NCI-H2029 (cell line): ENCODE results near the gene DNAH3.
"Not testable (repeated sequence)": the region's sequence is repeated elsewhere in the genome, so short reads cannot be mapped to it uniquely, and the experiment has no call there.

Experiments
- DNase-seq: peaks from one replicate; lab custom pipeline; 2025; lab: John Stamatoyannopoulos, UW

The DNAH3 gene

DNA sequence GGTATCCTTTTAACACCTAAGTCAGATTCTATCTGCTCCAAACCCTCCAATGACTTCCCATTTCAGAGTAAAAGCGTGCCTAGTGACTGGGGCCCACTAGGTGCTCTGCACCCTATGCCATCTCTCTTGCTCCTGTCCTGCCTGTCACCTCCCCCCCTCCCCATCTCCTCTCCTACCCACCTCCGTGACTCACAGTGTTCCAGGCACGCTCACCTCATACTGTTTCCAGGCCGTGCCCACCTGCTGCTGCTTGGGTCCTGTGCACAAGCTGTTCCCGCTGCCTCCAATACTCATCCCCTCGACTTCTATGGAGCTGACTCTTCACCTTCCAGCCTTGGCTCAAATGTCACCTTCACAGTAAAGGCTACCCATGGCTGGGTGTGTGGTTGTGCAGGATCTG is 21.7 kb downstream of the DNAH3 start:
- DNase-seq = no peak

DNA sequence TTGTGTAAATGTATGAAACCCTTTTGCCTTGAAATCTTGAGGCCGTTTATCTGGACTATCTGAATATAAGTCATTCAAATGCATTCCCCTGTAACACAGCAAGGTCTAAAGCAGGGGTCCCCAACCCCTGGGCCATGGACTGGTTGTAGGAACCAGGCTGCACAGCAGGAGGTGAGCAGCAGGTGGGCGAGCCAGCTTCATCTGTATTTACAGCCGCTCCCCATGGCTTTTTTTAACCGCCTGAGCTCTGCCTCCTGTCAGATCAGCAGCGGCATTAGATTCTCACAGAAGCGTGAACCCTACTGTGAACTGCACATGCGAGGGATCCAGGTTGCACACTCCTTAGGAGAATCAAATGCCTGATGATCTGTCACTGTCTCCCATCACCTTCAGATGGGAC is 24.1 kb downstream of the DNAH3 start:
- DNase-seq = no peak

- no peak for DNase-seq
These were observed 25.5 kb downstream of the DNAH3 start for GRCh38 chr16:21125191-21125590.

DNA sequence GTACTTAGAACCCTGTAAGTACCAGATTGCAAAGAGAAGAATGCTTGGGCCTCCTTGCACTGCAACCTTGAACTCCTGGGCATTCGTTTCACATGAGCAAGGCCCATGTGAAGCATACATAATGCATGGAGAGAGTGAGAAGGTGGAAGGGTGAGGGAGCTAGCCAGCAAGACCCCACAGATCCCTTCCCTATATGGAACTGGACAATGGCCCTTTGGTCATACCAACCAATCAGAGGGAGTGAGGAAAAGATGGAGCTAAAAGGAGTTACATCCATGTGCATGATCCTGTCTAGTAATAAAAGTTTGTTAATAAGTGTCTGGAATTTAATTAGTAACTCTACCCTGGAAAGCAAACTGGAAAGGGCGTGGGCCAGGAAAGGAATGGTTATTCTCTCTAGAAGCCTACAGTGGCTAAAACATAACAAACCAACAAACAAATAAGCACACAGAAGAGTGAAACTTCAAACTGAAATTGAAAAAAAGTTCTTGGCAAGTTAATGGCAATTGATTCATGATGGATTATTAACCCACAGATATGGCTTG is 29.6 kb downstream of the DNAH3 start:
- no peak for DNase-seq

GRCh38 chr16:21117567-21117966 is 33.1 kb downstream of the DNAH3 start:
- no peak for DNase-seq

GRCh38 chr16:21116148-21116693 is 34.4 kb downstream of the DNAH3 start:
- DNase-seq = no peak

DNA sequence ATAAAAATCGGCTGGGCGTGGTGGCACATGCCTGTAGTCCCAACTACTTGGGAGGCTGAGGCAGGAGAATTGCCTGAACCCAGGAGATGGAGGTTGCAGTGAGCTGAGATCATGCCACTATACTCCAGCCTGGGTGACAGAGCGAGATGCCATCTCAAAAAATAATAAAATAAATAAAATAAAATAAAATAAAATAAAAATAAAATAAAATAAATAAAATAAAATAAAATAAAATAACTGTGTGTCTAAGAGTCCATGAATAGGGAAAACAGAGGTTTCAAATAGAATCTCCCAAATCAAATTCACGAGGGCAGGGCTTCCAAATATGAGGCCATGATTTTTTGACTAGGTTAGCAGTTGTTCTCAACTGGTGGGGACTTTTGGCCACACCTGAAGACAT is 35.1 kb downstream of the DNAH3 start:
- not testable (repeated sequence) for DNase-seq

DNA sequence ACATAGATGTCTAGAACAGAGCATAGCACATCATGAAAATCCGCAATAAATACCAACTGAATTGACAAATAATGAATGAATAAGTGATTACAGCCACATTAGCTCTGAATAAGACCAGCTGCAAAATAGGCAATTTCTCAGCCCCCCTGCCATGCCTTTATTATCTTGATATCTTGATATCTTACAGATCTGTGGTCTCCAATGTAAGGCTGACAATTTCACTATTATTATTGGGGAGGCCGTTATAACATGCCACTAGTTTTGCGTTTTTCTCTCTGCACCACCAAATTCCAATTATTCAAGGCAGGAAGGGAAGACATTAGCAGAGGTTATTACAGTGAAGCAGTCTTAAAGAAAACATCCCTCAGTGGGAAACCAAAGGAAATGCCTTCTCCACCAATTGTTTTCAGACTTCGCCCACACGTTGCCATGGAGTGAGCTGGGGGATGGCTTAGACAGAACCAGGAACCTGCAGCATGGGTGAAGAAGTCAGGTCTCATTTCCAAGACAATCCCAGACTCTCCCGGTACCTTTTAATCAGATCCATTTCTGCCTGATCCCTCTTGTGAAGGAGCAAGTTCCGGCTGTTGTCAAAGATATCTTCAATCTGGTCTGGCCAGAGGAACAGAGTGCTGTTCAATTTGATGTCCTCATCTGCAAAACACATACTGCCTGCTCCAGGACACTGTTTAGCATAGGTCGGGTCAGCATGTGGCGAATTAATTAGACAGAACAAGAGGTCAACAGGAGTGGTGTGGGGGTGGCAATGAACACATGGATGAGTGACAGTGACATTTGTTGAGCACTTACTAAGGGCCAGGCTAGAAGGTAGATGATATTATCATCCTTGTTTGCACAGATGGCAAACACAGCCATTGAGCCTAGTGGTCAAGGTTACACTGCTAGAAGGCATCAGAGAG is 46.4 kb downstream of the DNAH3 start:
- DNase-seq = no peak

DNA sequence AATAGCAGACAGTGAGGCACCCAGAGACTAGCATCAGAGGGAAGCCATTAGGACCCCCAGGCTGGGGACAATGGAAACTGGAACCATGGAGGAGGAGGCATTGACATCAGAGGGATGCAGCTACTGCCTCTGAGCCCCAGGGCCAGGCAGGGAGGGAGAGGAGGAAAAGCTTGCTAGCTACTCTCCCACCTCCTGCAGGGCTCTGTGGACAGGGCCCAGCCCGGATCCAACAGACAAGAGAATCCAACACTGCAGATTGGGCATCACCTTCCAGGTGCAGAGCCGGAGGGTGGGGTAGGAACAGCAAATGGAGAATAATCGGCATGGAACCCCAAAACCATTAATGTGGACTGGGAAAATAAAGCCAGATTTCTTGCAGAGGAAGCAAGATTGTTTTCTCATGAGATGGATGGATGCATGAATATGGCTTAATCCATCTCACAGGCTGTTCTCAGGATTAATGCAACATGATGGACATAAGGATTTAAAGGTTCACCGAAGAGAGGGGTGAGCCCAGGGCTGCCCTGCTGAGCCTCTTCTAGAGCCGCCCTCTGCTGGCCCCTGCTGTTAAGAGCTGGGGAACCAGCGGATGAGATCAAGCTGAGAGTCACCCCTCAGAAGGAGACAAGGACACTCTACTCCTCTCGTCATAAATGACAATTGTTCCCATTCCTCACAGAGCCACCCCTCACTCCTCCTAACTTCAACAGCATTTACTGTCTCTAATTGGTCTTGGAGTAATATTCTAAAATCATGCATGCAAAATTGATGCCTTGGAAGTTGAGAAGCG is 48.8 kb downstream of the DNAH3 start:
- no peak for DNase-seq

DNA sequence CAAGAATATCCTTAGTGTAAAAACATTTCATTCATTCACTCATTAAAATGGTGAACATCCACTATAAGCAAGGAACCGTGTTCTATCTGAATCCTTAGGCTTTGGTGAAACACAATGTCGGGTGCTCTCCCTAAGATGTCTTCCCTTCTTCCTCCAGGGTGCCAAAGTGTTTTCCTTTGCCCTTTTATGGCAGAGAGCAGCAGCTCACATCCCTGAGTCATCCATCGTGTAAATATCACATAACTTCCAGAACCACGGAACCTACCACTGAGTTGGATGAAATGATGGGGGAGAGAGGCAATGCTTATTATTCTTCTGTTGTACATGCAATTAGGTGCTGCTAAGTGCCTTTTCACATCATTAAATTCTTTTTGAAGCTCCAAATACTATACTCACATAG is 50.2 kb downstream of the DNAH3 start:
- no peak for DNase-seq

DNA sequence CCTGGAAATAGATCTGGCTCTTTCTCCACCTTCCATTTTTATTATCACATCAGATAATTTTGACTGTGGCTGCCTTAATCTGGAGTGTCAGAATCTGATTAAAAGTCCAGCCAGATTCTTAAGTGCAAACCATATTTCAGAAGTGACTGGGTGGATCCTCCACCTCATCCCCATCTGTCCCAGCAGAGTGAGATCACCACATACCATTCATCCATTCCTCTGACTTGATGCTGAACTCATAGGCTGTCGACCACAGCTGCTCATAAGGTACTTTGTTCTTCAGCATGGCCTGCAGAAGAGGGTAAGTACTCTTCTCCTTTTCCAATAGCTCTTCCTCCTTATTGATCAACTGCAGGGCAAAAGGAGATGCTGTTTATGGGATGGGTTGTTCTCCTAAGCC is 53.5 kb downstream of the DNAH3 start:
- no peak for DNase-seq

DNA sequence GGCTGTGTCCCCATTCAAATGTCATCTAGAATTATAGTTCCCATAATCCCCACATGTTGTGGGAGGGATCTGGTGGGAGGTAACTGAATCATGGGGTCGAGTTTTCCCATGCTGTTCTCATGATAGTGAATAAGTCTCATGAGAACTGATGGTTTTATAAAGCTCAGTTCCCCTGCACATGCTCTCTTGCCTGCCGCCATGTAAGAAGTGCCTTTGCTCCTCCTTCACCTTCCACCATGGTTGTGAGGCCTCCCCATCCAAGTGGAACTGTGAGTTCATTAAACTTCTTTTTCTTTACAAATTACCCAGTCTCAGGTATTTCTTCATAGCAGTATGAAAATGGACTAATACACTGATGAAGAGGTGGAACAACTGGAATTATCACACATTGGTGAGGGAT is 55.9 kb downstream of the DNAH3 start:
- DNase-seq = not testable (repeated sequence)

DNA sequence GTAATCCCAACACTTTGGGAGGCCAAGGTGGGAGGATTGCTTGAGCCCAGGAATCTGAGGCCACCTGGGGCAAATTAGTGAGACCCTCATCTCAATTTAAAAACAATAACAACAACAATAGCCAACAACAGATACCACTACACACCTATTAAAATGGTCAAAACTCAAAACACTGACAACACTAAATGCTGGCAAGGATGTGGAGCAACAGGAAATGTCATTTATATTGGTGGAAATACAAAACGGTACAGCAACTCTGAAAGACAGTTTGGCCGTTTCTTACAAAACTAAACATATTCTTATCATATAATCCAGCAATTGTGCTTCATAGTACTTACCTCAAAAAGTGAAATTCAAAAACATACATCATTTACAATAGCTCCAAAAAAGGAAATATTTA is 57.7 kb downstream of the DNAH3 start:
- no peak for DNase-seq

GRCh38 chr16:21088646-21089538 is 61.8 kb downstream of the DNAH3 start:
- DNase-seq = no peak

DNA sequence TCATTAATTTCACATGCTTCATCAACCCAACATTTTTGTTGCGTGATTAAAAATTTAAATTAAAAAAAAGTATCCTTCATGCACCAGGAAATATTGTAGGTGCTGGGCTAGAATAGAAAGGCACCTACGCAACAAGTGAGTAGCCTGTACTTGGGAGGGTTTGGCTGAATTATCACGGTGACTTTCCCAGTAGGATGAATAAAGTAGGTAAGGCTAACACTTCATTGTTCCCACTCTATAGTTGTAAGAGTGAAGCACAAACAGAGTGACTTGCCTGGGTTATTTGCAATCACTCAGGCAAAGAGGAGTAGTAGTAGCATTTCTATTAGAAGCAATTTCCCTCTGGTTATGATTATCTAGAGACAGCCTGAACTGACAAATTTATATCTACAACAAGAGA is 62.5 kb downstream of the DNAH3 start:
- no peak for DNase-seq

DNA sequence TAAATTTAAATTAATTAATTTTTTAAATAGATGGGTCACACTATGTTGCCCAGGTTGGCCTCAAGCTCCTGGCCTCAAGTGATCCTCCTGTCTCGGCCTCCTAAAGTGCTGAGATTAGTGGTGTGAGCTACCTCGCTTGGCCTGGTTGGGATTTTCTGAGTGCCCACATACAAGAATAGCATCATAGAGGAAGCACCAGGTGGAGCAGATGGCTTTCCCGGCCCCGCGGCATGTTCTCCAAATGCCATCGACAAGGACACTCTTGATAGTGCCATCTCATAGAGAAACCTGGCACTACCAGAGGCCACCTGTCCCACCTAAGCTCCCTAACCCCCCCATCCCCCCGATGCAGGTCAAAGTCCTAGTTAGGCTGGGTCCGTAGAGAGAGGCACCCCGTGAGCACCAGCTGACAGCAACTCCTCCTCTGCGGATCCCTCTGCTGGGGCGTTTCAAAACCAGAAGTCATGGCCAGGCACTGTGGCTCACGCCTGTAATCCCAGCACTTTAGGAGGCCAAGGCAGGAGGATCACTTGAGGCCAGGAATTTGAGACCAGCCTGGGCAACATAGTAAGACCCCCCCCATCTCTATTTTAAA is 65.9 kb downstream of the DNAH3 start:
- no peak for DNase-seq

- DNase-seq = no peak
These were observed 66.8 kb downstream of the DNAH3 start for GRCh38 chr16:21083729-21084268.

DNA sequence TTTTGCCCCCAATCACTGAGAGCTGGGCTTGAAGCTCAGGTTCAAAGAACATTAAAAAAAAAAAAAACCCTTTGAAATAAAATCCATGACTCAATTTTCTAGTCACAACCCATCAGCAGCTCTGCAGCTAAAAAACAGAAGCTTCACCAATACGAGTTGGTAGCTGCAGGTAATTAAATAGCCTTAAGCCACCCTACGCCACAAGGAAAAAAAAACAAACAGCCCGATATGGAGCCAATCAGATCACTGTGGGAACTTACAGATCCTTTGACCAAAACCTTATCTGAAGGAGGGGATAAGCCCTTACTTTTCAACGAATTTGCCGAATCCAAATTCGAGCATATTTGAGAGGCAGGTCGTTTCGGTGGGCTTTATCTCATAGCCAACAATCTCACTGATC is 69.3 kb downstream of the DNAH3 start:
- DNase-seq = no peak

DNA sequence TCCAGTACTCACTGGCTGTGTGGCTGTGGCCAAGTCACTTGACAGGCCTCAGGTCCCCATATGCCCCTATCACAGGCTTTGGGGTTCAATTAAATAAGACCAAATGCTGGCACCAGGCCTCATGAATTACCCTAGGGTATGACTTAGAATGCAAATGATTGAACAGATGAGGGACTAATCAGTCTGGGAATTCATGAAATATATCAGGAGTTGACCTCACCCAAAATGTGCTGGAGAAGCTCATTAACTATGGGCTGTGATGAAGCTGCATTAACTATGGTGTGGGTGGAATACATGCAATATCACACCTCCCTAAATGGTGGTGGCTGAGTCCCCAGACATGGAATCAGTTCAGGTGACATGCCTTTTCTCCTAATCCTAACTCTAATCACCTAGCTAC is 72.1 kb downstream of the DNAH3 start:
- DNase-seq = no peak

DNA sequence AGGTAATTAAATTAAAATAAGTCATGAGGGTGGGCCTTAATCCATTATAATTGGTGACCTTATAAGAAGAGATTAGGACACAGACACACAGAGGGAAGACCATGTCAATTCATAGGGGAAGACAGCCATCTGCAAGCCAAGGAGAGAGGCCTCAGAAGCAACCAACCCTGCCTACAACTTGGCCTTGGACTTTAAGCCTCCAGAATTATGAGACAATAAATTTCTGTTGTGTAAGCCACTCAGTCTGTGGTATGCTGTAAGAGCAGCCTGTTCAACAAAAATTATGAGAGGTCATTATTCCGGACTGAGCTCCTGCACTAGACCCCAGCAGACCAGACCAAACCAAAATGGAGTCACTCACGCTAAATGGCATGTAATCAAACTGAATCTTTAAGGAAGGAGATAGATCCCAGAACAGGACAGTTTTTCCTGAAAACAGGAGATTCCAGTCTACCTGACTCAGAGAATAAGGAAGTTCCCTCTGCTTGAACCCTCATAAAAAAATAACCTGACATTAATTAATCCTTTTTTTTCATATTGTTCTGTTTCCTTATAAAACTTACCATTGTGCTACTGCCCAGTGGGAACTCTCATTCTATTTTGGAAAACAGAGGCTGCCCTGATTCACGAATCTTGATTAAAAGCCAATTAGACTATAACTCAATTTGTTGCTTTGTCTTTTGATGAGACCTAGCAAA is 74.3 kb downstream of the DNAH3 start:
- no peak for DNase-seq
